ENCODE data around the gene COL18A1.

Gene COL18A1

GRCh38 chr21:45403133-45403824 is 1.7 kb upstream of the COL18A1 start:
- peak; percentile 73 for DNase-seq

GRCh38 chr21:45403825-45404729 is 888 bp upstream of the COL18A1 start:
- DNase-seq, result peak; percentile 97

GRCh38 chr21:45405271-45405818 is 380 bp downstream of the COL18A1 start:
- DNase-seq, result no peak

- DNase-seq, result peak; percentile 66
Measured at GRCh38 chr21:45405819-45406762, 1.1 kb downstream of the COL18A1 start.

- peak; percentile 84 for DNase-seq
Measured at GRCh38 chr21:45406801-45407628, 2.0 kb downstream of the COL18A1 start.

GRCh38 chr21:45407629-45408247 is 2.8 kb downstream of the COL18A1 start:
- peak; percentile 60 for DNase-seq

GRCh38 chr21:45408271-45408791 is 3.4 kb downstream of the COL18A1 start:
- peak; percentile 50 for DNase-seq

GRCh38 chr21:45408801-45409261 is 3.9 kb downstream of the COL18A1 start:
- peak; percentile 43 for DNase-seq

GRCh38 chr21:45409466-45410150 is 4.6 kb downstream of the COL18A1 start:
- peak; percentile 51 for DNase-seq

- peak; percentile 43 for DNase-seq
Measured at GRCh38 chr21:45410151-45410864, 5.3 kb downstream of the COL18A1 start.

- peak; percentile 57 for DNase-seq
Measured at GRCh38 chr21:45410865-45411809, 6.2 kb downstream of the COL18A1 start.

GRCh38 chr21:45411810-45412206 is 6.8 kb downstream of the COL18A1 start:
- DNase-seq, result no peak

- DNase-seq, result no peak
Measured at GRCh38 chr21:45412491-45412890, 7.5 kb downstream of the COL18A1 start.

GRCh38 chr21:45412909-45413611 is 8.1 kb downstream of the COL18A1 start:
- DNase-seq, result peak; percentile 50

- DNase-seq, result peak; percentile 58
Measured at GRCh38 chr21:45413922-45414321, 9.0 kb downstream of the COL18A1 start.

- DNase-seq, result peak; percentile 48
Measured at GRCh38 chr21:45414396-45415187, 9.6 kb downstream of the COL18A1 start.
